ENCODE results near the gene PAK4.

GRCh38 chr19:39168258-39169142, 42.9 kb downstream of the PAK4 start:
- TF ChIP-seq CTCF (IDR thresholded peaks at IDR 0.05), result no peak
- no peak for TF ChIP-seq E2F4 (CRISPR knock-in tag; IDR thresholded peaks at IDR 0.05; ENCODE audit: borderline replicate concordance, low read depth)
- no peak for TF ChIP-seq AFF4 (CRISPR knock-in tag; IDR thresholded peaks at IDR 0.05; ENCODE audit: borderline replicate concordance)
- no peak for TF ChIP-seq ZNF263 (CRISPR knock-in tag; IDR thresholded peaks at IDR 0.05; ENCODE audit: low read depth)
- TF ChIP-seq USF2 (CRISPR knock-in tag; IDR thresholded peaks at IDR 0.05), result no peak
- TF ChIP-seq USF1 (CRISPR knock-in tag; IDR thresholded peaks at IDR 0.05), result no peak
- no peak for TF ChIP-seq FOXP1 (CRISPR knock-in tag; IDR thresholded peaks at IDR 0.05; ENCODE audit: borderline replicate concordance)
- no peak for TF ChIP-seq RELA (CRISPR knock-in tag; IDR thresholded peaks at IDR 0.05; ENCODE audit: borderline replicate concordance)
- no peak for TF ChIP-seq ATF6 (CRISPR knock-in tag; IDR thresholded peaks at IDR 0.05)
- TF ChIP-seq NFYB (CRISPR knock-in tag; conservative IDR thresholded peaks at IDR 0.05; ENCODE audit: low read depth), result no peak
- no peak for TF ChIP-seq JAZF1 (CRISPR knock-in tag; IDR thresholded peaks at IDR 0.05)
- no peak for TF ChIP-seq ZNF121 (CRISPR knock-in tag; IDR thresholded peaks at IDR 0.05)
- TF ChIP-seq PRDM15 (CRISPR knock-in tag; IDR thresholded peaks at IDR 0.05), result no peak
- no peak for TF ChIP-seq MAX (CRISPR knock-in tag; IDR thresholded peaks at IDR 0.05)
